ENCODE results near the gene SPPL2C.
"Not testable (repeated sequence)": the region's sequence is repeated elsewhere in the genome, so short reads cannot be mapped to it uniquely, and the experiment has no call there.

SPPL2C gene

DNA sequence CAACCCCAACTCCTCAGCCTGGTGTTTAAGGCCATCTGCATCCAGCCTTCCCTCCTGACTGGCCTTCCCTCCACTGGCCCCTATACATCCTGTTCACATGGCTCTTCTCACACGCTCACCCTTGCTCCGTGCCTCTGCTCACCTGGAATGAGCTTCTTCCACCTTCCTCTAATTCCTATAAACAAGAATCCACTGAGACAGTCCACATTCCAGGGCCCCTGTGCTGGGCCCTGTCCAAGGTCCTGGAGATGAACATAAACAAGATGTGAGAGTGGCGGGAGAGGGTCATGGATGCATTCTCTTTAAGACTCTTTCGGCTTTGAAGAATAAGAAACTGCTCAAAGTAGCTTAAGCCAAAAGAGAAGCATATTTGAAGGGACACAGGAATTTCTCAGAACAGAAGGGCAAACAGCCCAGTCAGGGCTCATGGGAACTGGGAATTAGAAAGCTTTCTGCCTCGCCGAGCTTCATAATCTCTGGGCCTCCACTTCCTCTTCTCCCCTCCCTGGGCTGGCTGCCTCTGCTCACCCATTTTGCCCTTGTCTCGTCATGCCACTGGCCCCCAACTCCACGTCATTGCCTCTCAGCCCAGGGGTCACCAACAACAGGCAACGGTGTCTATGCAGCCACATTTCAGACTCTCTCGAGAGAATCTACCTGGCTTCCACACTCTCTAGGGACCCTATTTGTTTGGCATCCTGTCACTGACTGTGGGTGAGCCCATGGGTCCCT is 13.5 kb downstream of the SPPL2C start:
- H3K4me3 ChIP-seq (ENCODE audit: low read depth in 1 of 2, low read length in 2 of 2): no peak overlapping the region
- H3K27me3 ChIP-seq (ENCODE audit: control insufficient read depth in 1 of 2, insufficient read depth in 2 of 2, low read length in 2 of 2): peaks cover 0 to 3% of the 10 kb centered on the region in 2 donors
- H3K4me1 ChIP-seq (ENCODE audit: control insufficient read depth in 1 of 2, insufficient read depth in 2 of 2, low read length in 2 of 2): no peaks in the 10 kb centered on the region
- no peaks in the 10 kb centered on the region for H3K36me3 ChIP-seq (ENCODE audit: control insufficient read depth in 1 of 2, insufficient read depth in 2 of 2, low read length in 2 of 2)
- no peaks in the 10 kb centered on the region for H3K9me3 ChIP-seq (ENCODE audit: control insufficient read depth in 1 of 2, low read length in 2 of 2)
- no peak overlapping the region for H3K9ac ChIP-seq (ENCODE audit: low read depth in 1 of 2, low read length in 2 of 2)
- H3K27ac ChIP-seq (ENCODE audit: low read depth, low read length): no peak overlapping the region

DNA sequence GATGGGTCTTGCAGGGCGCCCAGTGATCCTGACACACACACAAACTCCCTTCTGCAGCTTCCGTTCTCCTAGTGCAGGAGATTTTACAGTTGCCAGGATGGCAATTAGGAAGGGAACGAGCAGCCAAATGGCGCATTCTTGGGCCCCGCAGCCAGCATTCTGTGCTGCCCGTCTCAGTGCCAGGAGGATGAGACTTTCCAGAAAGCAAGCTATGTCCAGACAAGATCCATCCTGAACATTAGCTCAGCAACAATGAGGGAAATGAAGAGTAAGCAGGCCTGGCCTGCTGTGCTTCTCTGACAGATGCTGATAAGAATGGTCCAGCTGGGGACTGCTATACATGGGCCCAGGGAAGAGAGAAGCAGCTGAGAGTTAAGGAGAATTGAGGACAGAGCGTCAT is 16.5 kb downstream of the SPPL2C start:
- H3K4me3 ChIP-seq (ENCODE audit: low read depth in 1 of 2, low read length in 2 of 2): no peak overlapping the region
- no peaks in the 10 kb centered on the region for H3K9me3 ChIP-seq (ENCODE audit: control insufficient read depth in 1 of 2, low read length in 2 of 2)
- H3K27ac ChIP-seq (ENCODE audit: low read depth, low read length): no peak overlapping the region
- H3K36me3 ChIP-seq (ENCODE audit: control insufficient read depth in 1 of 2, insufficient read depth in 2 of 2, low read length in 2 of 2): no peaks in the 10 kb centered on the region
- H3K27me3 ChIP-seq (ENCODE audit: control insufficient read depth in 1 of 2, insufficient read depth in 2 of 2, low read length in 2 of 2): peaks cover 0 to 13% of the 10 kb centered on the region in 2 donors
- no peaks in the 10 kb centered on the region for H3K4me1 ChIP-seq (ENCODE audit: control insufficient read depth in 1 of 2, insufficient read depth in 2 of 2, low read length in 2 of 2)
- no peak overlapping the region for H3K9ac ChIP-seq (ENCODE audit: low read depth in 1 of 2, low read length in 2 of 2)

GRCh38 chr17:45862127-45862526 is 17.4 kb downstream of the SPPL2C start:
- not testable (repeated sequence) for H3K4me1 ChIP-seq (ENCODE audit: control insufficient read depth in 1 of 2, insufficient read depth in 2 of 2, low read length in 2 of 2); H3K36me3 ChIP-seq (ENCODE audit: control insufficient read depth in 1 of 2, insufficient read depth in 2 of 2, low read length in 2 of 2); H3K27ac ChIP-seq (ENCODE audit: low read depth, low read length); H3K4me3 ChIP-seq (ENCODE audit: low read depth in 1 of 2, low read length in 2 of 2); H3K9me3 ChIP-seq (ENCODE audit: control insufficient read depth in 1 of 2, low read length in 2 of 2); H3K9ac ChIP-seq (ENCODE audit: low read depth in 1 of 2, low read length in 2 of 2)
- H3K27me3 ChIP-seq (ENCODE audit: control insufficient read depth in 1 of 2, insufficient read depth in 2 of 2, low read length in 2 of 2): peaks cover 0 to 13% of the 10 kb centered on the region in 2 donors

- H3K4me3 ChIP-seq (ENCODE audit: low read depth in 1 of 2, low read length in 2 of 2): no peak overlapping the region
- H3K27ac ChIP-seq (ENCODE audit: low read depth, low read length): no peak overlapping the region
- H3K36me3 ChIP-seq (ENCODE audit: control insufficient read depth in 1 of 2, insufficient read depth in 2 of 2, low read length in 2 of 2): no peaks in the 10 kb centered on the region
- H3K4me1 ChIP-seq (ENCODE audit: control insufficient read depth in 1 of 2, insufficient read depth in 2 of 2, low read length in 2 of 2): no peaks in the 10 kb centered on the region
- peaks cover 0 to 15% of the 10 kb centered on the region in 2 donors for H3K27me3 ChIP-seq (ENCODE audit: control insufficient read depth in 1 of 2, insufficient read depth in 2 of 2, low read length in 2 of 2)
- no peak overlapping the region for H3K9ac ChIP-seq (ENCODE audit: low read depth in 1 of 2, low read length in 2 of 2)
- H3K9me3 ChIP-seq (ENCODE audit: control insufficient read depth in 1 of 2, low read length in 2 of 2): no peaks in the 10 kb centered on the region
Observed at GRCh38 chr17:45863857-45864654, 19.4 kb downstream of the SPPL2C start.

DNA sequence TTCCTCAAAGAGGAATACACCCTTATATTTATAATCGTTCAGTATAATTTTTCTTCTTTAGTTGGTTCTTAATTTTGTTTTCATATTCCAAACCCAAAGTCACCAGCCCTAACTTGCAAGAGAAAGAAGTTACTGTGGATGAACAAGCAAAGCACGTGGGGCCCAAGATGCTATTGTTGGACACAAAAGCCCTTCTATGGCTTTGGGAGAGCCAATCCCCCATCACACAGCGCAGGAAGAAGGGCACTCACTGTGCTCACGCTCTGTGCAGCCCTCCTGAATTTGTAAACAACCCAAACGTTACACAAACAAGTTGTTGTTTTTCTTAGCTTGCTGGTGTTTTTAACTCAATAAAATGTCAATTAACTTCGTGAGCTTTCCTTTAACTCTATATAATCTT is 22.5 kb downstream of the SPPL2C start:
- H3K27ac ChIP-seq (ENCODE audit: low read depth, low read length): no peak overlapping the region
- H3K4me1 ChIP-seq (ENCODE audit: control insufficient read depth in 1 of 2, insufficient read depth in 2 of 2, low read length in 2 of 2): no peaks in the 10 kb centered on the region
- peaks cover 0 to 15% of the 10 kb centered on the region in 2 donors for H3K27me3 ChIP-seq (ENCODE audit: control insufficient read depth in 1 of 2, insufficient read depth in 2 of 2, low read length in 2 of 2)
- H3K9me3 ChIP-seq (ENCODE audit: control insufficient read depth in 1 of 2, low read length in 2 of 2): no peaks in the 10 kb centered on the region
- H3K4me3 ChIP-seq (ENCODE audit: low read depth in 1 of 2, low read length in 2 of 2): no peak overlapping the region
- H3K36me3 ChIP-seq (ENCODE audit: control insufficient read depth in 1 of 2, insufficient read depth in 2 of 2, low read length in 2 of 2): no peaks in the 10 kb centered on the region
- no peak overlapping the region for H3K9ac ChIP-seq (ENCODE audit: low read depth in 1 of 2, low read length in 2 of 2)

- H3K27ac ChIP-seq (ENCODE audit: low read depth, low read length): no peak overlapping the region
- no peaks in the 10 kb centered on the region for H3K9me3 ChIP-seq (ENCODE audit: control insufficient read depth in 1 of 2, low read length in 2 of 2)
- no peak overlapping the region for H3K9ac ChIP-seq (ENCODE audit: low read depth in 1 of 2, low read length in 2 of 2)
- H3K4me1 ChIP-seq (ENCODE audit: control insufficient read depth in 1 of 2, insufficient read depth in 2 of 2, low read length in 2 of 2): no peaks in the 10 kb centered on the region
- H3K27me3 ChIP-seq (ENCODE audit: control insufficient read depth in 1 of 2, insufficient read depth in 2 of 2, low read length in 2 of 2): peaks cover 0 to 15% of the 10 kb centered on the region in 2 donors
- H3K4me3 ChIP-seq (ENCODE audit: low read depth in 1 of 2, low read length in 2 of 2): no peak overlapping the region
- no peaks in the 10 kb centered on the region for H3K36me3 ChIP-seq (ENCODE audit: control insufficient read depth in 1 of 2, insufficient read depth in 2 of 2, low read length in 2 of 2)
Observed at GRCh38 chr17:45867702-45868101, 23.0 kb downstream of the SPPL2C start.

GRCh38 chr17:45868276-45868675 is 23.6 kb downstream of the SPPL2C start:
- Histone ChIP-seq H3K4me1 (ENCODE audit: control insufficient read depth in 1 of 2, insufficient read depth in 2 of 2, low read length in 2 of 2) (no peaks in the 10 kb centered on the region), H3K27me3 (ENCODE audit: control insufficient read depth in 1 of 2, insufficient read depth in 2 of 2, low read length in 2 of 2) (peaks cover 0 to 15% of the 10 kb centered on the region in 2 donors), H3K27ac (ENCODE audit: low read depth, low read length) (no peak overlapping the region)

DNA sequence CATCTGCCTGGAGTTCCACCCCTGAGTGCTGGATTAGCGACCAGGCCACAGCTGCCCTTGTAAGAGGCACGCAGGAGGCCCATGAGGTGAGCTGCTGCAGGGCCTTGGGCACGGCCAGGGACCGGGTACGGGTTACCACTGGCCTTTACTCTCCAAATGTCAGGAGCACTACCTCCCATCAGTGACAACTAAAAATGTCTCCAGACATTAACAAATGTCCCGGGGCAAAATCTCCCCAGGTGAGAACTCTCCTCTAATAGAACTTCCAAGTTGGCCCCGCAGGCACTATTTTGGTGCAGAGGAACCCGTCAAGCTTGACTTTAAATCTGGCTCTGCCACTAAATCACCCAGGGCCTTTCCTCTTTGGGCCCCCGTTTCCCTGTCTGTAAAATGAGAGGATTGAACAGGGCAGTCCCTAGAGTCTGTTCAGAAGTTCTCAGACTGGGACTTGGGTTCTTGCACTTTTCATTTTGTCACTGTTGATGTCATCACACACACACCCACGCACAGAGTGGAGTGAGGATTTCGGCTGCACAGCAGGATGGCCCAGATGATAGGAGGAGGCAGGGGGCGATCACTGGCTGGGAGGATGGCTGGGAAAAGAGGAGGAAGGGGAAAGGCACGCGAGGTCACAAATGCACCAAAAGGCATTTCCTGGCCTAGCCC is 25.1 kb downstream of the SPPL2C start:
- Histone ChIP-seq H3K36me3 (ENCODE audit: control insufficient read depth in 1 of 2, insufficient read depth in 2 of 2, low read length in 2 of 2) (no peaks in the 10 kb centered on the region), H3K9ac (ENCODE audit: low read depth in 1 of 2, low read length in 2 of 2) (no peak overlapping the region), H3K4me1 (ENCODE audit: control insufficient read depth in 1 of 2, insufficient read depth in 2 of 2, low read length in 2 of 2) (no peaks in the 10 kb centered on the region), H3K27ac (ENCODE audit: low read depth, low read length) (no peak overlapping the region), H3K4me3 (ENCODE audit: low read depth in 1 of 2, low read length in 2 of 2) (no peak overlapping the region), H3K9me3 (ENCODE audit: control insufficient read depth in 1 of 2, low read length in 2 of 2) (no peaks in the 10 kb centered on the region), H3K27me3 (ENCODE audit: control insufficient read depth in 1 of 2, insufficient read depth in 2 of 2, low read length in 2 of 2) (peaks cover 0 to 9% of the 10 kb centered on the region in 2 donors)

More at GRCh38 chr17:45868276-45868675, 23.6 kb downstream of the SPPL2C start:
- Histone ChIP-seq H3K4me3 (ENCODE audit: low read depth in 1 of 2, low read length in 2 of 2) (no peak overlapping the region), H3K36me3 (ENCODE audit: control insufficient read depth in 1 of 2, insufficient read depth in 2 of 2, low read length in 2 of 2) (no peaks in the 10 kb centered on the region), H3K9ac (ENCODE audit: low read depth in 1 of 2, low read length in 2 of 2) (no peak overlapping the region), H3K9me3 (ENCODE audit: control insufficient read depth in 1 of 2, low read length in 2 of 2) (no peaks in the 10 kb centered on the region)

DNA sequence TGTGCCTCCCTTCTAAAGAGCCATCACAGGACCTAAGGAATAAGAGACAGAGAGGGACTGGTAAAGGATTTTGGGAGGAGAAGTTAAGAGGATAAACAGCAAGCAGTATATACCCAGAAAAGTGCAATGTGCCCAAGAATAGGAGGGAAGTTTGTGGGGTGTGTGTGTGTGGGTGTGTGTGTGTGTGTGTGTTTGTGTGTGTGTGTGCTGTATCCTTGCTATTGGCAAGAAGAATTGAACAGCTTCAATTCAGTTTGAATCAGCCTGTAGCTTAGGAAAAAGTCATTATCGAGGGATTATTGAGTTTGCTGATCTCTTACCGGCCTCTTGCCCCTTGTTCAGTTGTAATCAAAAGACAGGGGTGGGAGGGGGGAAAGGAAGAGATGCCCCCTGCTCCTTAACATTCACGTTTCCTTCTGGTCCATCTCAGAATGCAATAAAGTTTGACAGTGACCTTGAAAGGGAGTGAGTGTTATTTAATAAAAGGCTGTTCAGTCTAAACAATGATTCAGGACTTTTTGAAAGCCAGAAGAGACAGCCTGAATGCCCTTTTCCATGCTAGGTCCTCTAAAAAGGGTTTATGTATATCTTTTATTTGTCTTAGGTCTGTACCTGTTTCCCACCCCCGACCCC is 25.8 kb downstream of the SPPL2C start:
- H3K9ac ChIP-seq (ENCODE audit: low read depth in 1 of 2, low read length in 2 of 2): no peak overlapping the region
- H3K27me3 ChIP-seq (ENCODE audit: control insufficient read depth in 1 of 2, insufficient read depth in 2 of 2, low read length in 2 of 2): peaks cover 0 to 3% of the 10 kb centered on the region in 2 donors
- H3K9me3 ChIP-seq (ENCODE audit: control insufficient read depth in 1 of 2, low read length in 2 of 2): no peaks in the 10 kb centered on the region
- no peaks in the 10 kb centered on the region for H3K36me3 ChIP-seq (ENCODE audit: control insufficient read depth in 1 of 2, insufficient read depth in 2 of 2, low read length in 2 of 2)
- no peak overlapping the region for H3K4me3 ChIP-seq (ENCODE audit: low read depth in 1 of 2, low read length in 2 of 2)
- H3K4me1 ChIP-seq (ENCODE audit: control insufficient read depth in 1 of 2, insufficient read depth in 2 of 2, low read length in 2 of 2): no peaks in the 10 kb centered on the region
- no peak overlapping the region for H3K27ac ChIP-seq (ENCODE audit: low read depth, low read length)

Data from duodenal mucosa (tissue), 2 donors.